Measurements from ENCODE around the gene NAALADL2.

DNA sequence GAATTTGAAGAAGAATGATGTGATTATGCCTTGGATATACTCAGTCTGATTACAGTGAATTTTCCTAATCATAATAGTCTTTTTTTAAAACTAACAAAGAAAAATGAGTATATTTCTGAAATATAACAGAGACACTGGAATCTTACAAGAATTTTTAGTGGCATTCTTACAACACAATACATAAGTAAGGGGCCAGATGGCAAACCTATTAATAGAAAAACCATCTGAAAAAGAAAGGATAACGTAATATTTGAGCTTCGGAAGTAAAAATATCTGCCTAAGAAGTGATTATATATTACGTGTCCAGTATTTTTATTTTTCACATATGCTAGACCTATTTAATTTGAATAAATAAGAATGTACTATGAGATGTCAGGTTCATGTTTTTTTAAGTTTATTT is 452.8 kb downstream of the NAALADL2 start:
- TF ChIP-seq POLR2A (IDR thresholded peaks at IDR 0.05; ENCODE audit: low read length) (no peak), GATA1 (IDR thresholded peaks at IDR 0.05; ENCODE audit: low read depth, low read length) (no peak)

All from erythroblast (primary cell).